Frontal cortex (tissue), 4 donors: ENCODE results near the gene SMLR1. TPM values are rescaled to one million over a fixed set of nuclear protein-coding genes. Genes with fewer than 3 reads are reported as not detected.

Source experiments
- DNase-seq, 2 donors: peaks; one replicate each; pipeline ENCODE4 v3.0.0; 2012; ENCODE audit warnings: low spot score in 2 of 2
- FAIRE-seq: peaks from 2 replicates; lab custom pipeline; 2012; peaks lifted over from hg19 to GRCh38; lab: Jason Lieb, UNC
- total RNA-seq: library from RNA; depleted of rRNA; stranded (reverse); fragments of >200 nt; gene quantifications from one replicate; pipeline ENCODE4 v1.2.3, GENCODE V29; 2014
- donor health status: control.
- donor health status: control.
- donor health status: control.

The SMLR1 gene
- total RNA-seq, 1 donor from 2014 or later: not detected

DNA sequence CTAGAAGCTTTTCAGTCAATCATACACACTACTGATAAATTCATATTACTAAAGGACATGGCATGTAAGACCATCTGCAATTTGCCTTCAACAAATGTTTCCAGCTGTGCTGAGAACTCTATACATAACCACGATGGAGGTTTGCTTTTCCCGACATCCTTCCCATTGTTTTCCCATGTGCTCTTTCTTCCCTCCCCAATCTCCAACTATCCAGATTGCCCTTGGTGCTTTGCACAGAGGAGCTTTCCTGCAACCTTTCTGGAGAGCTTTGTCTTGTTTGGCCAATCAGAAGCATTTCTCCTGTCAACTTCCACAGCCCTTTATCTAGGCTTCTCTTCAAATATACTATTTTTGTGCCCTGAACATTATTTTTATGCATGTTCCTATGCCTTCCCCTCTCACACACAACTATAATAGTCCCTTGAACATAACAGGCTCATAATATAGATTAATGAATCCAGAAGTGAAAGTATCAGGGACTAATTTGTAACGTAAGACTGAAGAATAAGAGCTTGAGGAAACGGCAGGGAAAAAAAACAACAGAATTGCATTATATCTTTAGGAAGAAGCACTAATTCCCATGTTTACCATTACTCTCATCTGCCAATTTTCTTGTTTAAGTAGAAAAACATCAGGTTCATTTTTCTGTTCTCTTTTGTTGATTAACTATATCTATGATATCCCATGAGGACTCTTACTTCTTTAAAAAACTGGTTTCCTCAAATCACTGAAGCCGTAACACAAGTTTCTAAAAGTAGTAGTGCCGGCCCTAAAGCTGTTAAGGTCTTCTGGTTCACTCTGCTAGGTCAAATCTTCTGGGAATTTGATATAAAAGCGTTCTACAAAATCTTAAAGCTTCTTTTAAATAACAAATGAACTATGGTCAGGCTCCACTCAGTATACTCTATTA is 20.1 kb downstream of the SMLR1 start:
- DNase-seq (no peak), FAIRE-seq (no peak)

- FAIRE-seq: no peak
- no peak for DNase-seq
Measured at GRCh38 chr6:130848945-130849344, 21.7 kb downstream of the SMLR1 start.

DNA sequence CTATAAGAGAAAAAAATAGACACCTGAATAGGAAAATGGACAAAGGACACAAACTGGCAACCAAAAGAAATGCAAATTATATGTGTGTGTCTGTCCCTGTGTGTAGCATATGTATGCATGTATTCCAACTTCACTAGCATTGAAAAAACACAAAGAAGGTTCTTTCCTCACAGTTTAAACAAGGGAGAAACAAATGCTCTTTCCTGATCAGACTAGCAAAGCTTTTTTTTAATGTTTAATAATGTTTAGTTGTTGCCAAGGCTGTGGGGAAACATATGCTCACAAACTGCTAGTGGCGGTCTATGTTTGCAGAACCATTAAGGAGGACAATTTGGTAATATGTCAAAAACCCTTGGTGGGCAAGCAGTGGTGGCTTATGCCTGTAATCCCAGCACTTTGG is 22.4 kb downstream of the SMLR1 start:
- DNase-seq (no peak), FAIRE-seq (no peak)

- FAIRE-seq (no peak), DNase-seq (no peak)
Measured at GRCh38 chr6:130851026-130851425, 23.8 kb downstream of the SMLR1 start.

GRCh38 chr6:130852844-130853554 is 25.8 kb downstream of the SMLR1 start:
- no peak for FAIRE-seq
- DNase-seq: no peak

DNA sequence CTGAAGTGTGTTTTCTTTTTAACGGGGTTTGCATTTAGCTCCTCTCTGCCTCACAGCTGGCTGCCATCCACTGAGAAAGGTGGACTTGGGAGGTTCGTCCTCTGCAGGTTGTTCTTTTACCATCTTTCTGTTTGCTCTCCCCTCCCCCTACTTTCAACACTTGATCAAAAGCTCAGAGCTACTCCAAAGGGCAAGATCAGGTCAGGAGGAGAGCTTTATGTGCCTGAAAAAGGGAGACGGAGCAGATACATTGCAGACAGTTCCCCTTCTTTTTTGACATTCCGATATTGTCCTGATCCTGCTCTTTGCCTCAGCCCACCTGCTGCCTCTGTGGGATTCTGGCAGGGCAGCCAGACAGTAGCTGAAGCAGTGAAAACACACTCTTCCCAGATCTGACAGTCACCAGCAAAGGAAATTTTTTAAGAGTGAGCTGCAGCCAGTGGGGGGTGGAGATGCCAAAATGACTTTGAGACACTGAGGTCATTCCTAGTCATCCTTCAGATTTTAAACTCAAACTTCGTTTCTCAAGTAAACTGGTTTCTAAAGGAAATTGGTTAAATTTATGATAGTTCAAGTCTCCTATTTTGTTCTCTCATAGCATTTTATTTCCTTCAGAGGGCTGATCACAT is 26.5 kb downstream of the SMLR1 start:
- FAIRE-seq (no peak), DNase-seq (no peak)

DNA sequence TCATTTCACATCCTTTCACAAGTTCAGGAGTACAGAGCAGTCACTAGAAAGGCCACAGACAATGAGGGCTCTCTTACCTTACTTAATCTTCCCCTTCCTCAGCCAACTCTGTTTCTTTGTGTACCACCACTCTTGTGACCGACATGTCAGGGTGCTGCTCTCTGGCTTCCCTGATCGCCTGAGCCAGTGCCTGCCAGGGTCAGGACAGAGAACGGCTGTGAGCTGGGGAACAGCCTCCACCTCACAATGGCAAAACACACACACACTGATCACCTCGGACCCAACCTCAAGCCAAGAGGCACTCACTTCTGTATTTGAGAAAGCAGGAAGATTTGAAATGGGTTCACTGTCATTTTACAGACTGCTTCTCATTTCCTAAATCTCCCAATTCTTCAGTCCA is 30.8 kb downstream of the SMLR1 start:
- DNase-seq (no peak), FAIRE-seq (no peak)

GRCh38 chr6:130858498-130859160 is 31.4 kb downstream of the SMLR1 start:
- DNase-seq (no peak), FAIRE-seq (no peak)

DNA sequence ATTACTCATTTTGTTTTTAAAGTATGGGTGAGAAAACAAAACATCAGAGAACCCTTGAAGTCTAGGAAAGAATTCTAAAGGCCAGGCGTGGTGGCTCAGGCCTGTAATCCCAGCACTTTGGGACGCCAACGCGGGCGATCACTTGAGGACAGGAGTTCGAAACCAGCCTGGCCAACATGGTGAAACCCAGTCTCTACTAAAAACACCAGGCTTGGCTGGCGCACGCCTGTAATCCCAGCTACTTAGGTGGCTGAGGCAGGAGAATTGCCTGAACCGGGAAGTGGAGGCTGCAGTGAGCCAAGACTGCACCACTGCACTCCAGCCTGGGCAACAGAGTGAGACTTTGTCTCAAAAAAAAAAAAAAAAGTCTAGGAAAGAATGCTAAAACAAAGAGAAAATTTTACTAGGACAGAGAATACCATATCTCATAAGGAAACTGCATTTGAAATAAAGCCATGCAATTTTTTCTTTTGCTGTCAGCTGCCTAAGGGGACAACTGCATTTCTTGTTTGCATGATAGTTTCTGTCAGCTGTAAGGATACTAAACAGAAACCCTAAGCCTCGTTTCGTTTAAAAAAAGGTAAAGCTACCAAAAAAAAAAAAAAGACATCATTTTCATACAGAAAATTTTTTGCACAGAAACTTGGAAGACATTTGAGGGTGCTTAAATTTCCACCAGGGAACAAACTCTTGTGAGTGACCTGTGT is 32.1 kb downstream of the SMLR1 start:
- no peak for DNase-seq
- FAIRE-seq: no peak

DNA sequence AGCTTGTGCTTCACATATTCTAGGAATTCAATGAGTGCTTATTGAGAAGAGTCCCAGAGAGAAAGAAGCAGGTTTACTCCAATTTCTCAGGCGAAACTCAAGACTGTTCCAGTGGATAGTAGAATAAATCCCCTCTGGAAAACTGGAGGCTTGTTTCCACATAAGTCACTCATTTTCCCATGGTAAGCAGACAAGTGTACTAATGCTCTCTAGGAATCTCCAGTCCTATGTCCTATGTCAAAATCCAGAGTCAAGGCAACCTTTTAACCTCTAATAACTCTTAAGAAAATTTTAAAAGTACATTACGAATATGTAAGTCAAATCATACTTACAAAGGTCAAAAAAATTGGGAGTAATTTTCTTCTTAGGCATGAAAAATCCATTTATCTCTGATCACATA is 35.2 kb downstream of the SMLR1 start:
- FAIRE-seq (no peak), DNase-seq (no peak)

- DNase-seq (no peak), FAIRE-seq (no peak)
Measured at GRCh38 chr6:130863415-130864230, 36.4 kb downstream of the SMLR1 start.

DNA sequence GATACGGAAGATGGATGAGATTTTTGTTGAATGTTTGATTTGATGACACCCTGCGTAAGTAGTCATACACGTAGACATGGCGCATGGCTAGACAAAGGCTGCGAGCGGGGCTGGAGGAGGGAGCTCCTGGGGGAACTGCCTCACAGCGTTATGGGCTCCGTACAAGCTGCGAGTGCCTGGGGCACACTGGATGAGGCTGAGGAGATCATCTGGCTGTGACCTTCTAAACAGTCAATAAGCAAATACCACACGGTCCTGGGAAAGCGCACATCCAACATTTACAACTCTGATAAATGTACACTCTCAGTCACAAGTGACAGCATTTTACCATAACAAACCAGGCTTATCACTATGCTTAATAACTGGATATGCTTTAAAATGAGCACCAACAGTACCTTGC is 37.1 kb downstream of the SMLR1 start:
- FAIRE-seq: no peak
- no peak for DNase-seq

DNA sequence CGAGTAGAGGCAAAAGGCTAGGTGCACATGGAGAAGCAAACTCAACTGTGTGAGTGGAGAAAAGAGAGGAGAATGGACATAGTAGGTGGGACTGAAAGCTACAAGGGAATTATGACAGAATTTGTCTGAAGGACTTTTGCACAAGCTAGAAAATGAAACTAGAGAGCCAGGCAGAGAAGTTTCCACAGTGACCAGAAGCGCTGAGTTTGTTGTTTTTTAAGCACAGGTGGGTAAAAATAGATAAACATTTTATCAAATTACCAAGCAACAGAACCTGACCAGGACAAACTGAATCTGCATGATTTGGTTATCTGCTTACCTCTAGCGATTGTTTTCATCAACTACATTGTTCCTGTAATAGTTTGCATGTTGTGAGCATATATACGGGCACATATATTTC is 38.6 kb downstream of the SMLR1 start:
- FAIRE-seq: no peak
- no peak for DNase-seq

DNA sequence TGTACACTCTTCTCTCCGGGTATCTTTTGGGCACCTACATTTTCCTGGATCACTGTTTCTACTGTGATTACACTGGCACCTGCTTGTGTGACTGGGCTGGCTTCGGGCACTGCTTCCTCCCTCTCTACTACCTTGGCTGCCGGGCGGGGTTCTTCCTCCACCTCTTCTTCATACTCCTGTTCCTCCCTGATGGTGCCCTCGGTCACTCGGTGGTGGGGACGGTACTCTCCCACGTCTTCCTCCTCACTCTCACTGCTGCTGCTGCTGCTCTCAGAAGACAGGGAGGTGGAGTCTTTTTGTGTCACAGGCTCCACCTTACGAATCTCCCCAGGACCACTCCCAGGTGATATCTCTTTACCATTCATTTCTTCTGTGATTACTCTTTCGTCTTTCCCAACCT is 42.5 kb downstream of the SMLR1 start:
- FAIRE-seq: no peak
- no peak for DNase-seq

GRCh38 chr6:130870179-130870880 is 43.1 kb downstream of the SMLR1 start:
- DNase-seq (no peak), FAIRE-seq (no peak)

GRCh38 chr6:130872250-130873095 is 45.3 kb downstream of the SMLR1 start:
- DNase-seq: peak; percentile 2 to 18
- FAIRE-seq: no peak

DNA sequence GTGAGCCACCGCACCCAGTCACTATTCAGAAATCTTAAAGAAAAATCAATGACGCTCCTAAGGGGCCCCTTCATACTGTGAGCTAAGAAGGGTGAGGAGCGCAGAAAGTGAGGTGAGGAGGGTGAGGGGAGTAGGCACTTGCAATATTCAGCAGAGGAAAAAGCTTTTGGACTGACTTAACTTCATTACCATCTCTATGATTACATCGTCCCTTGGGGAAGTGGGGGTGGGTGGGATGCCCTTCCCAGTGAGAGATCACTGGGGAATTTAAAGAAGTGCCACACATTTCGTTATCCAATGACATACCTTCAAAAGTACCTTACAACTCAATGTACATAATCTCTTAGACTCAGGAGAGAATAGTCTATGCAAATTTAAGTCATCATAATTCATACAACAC is 46.5 kb downstream of the SMLR1 start:
- no peak for FAIRE-seq
- no peak for DNase-seq
